Memory B cell (primary cell): Measurements from ENCODE around the gene LIMS1.

ENCODE experiments used
- ATAC-seq: fragments of 150-1000 bp; cut with Tn5 transposase; 2 replicates; pipeline ENCODE4 v1.10.0; 2021; ENCODE audit warnings: low read depth, mild to moderate bottlenecking, moderate library complexity
- DNase-seq, 2 donors: peaks; one replicate each; pipeline ENCODE4 v3.0.0; 2022; ENCODE audit warnings: low spot score in 2 of 2
- H3K27ac Mint-ChIP-seq: one replicate; pipeline ENCODE4 v1.8.0; 2022; ENCODE audit warnings: mild to moderate bottlenecking, moderate library complexity, mixed read lengths
- H3K27me3 Mint-ChIP-seq: one replicate; pipeline ENCODE4 v1.8.0; 2022; ENCODE audit warnings: mixed read lengths
- H3K36me3 Mint-ChIP-seq: one replicate; pipeline ENCODE4 v1.8.0; 2022; ENCODE audit warnings: mild to moderate bottlenecking, mixed read lengths
- H3K4me1 Mint-ChIP-seq: one replicate; pipeline ENCODE4 v1.8.0; 2022; ENCODE audit warnings: mixed read lengths
- H3K4me3 Mint-ChIP-seq: one replicate; pipeline ENCODE4 v1.8.0; 2022; ENCODE audit warnings: mild to moderate bottlenecking, moderate library complexity, mixed read lengths
- H3K9me3 Mint-ChIP-seq: one replicate; pipeline ENCODE4 v1.8.0; 2022; ENCODE audit warnings: mixed read lengths

LIMS1 gene

DNA sequence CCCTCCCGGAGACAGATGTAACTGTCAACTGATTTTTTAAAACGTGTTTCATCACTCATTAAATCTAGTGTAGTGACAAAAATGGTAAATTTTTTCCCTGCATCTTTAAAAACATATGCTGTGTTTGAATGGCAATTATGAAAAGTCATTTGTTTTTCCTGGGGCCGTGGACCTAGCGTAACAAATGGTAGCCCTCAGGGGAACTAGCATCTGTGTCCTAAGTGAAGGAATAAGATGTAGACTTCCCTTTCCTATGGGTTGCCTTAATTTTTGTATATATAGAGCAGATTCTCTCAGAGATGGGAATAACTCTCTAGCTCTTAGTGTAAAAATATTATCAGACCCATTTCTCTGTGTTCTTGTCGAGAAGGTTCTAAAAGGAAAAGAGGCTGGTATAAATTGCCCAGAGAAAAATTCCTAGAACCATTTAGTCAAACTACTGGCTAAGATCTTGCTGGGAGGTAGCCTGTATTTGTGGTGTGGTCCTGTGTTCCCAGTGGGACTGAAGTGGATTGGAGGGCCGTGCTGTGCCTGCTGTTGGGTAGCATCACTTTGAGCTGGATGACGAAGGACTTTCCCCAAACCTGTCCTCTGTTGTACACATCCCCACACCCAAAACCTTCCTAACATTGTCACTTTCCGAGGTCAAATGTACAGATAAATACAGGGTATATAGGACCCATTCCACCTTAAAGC, 85.8 kb downstream of the LIMS1 start:
- Mint-ChIP-seq H3K9me3 (no peaks in the 10 kb centered on the region), H3K27me3 (no peaks in the 10 kb centered on the region), H3K36me3 (no peaks in the 10 kb centered on the region), H3K27ac (peak overlapping the region; percentile 80), H3K4me1 (peaks cover 30% of the 10 kb centered on the region), H3K4me3 (peak overlapping the region; percentile 17)
- no peak for ATAC-seq
- DNase-seq: no peak

- peak overlapping the region; percentile 17 for H3K4me3 Mint-ChIP-seq
- ATAC-seq (no peak), DNase-seq (no peak)
- H3K36me3 Mint-ChIP-seq: no peaks in the 10 kb centered on the region
- peaks cover 27% of the 10 kb centered on the region for H3K4me1 Mint-ChIP-seq
- no peaks in the 10 kb centered on the region for H3K9me3 Mint-ChIP-seq
- H3K27me3 Mint-ChIP-seq: no peaks in the 10 kb centered on the region
- peak overlapping the region; percentile 80 for H3K27ac Mint-ChIP-seq
Measured at GRCh38 chr2:108620656-108621055, 86.4 kb downstream of the LIMS1 start.

DNA sequence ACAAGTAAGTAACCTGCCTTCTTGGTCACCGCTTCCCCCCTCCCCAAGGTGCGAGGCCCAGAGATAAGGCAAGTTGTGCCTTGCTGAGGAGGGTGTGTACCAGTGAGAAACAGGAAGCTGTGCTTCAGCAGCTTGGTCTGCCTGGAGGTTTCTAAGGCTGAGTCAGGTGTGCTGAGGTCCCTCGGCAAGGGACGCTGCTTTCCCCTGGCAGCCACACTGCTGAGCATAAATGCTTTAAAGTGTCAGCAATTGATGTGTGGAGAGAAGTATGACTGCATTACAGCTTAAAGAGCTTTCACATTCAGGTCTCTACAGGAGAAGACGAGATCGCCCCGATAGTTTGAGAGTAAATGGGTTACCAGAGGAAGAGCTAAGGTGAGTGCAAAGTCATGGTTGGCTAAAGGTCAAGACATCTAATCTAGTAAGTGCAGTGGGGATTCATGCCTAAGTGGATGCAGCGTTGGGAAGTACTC, 86.9 kb downstream of the LIMS1 start:
- Mint-ChIP-seq H3K36me3 (no peaks in the 10 kb centered on the region), H3K4me3 (peak overlapping the region; percentile 83), H3K4me1 (peaks cover 23% of the 10 kb centered on the region), H3K27me3 (no peaks in the 10 kb centered on the region), H3K9me3 (no peaks in the 10 kb centered on the region), H3K27ac (peak overlapping the region; percentile 80)
- DNase-seq (peak; percentile 54 to 55), ATAC-seq (peak; percentile 99)

DNA sequence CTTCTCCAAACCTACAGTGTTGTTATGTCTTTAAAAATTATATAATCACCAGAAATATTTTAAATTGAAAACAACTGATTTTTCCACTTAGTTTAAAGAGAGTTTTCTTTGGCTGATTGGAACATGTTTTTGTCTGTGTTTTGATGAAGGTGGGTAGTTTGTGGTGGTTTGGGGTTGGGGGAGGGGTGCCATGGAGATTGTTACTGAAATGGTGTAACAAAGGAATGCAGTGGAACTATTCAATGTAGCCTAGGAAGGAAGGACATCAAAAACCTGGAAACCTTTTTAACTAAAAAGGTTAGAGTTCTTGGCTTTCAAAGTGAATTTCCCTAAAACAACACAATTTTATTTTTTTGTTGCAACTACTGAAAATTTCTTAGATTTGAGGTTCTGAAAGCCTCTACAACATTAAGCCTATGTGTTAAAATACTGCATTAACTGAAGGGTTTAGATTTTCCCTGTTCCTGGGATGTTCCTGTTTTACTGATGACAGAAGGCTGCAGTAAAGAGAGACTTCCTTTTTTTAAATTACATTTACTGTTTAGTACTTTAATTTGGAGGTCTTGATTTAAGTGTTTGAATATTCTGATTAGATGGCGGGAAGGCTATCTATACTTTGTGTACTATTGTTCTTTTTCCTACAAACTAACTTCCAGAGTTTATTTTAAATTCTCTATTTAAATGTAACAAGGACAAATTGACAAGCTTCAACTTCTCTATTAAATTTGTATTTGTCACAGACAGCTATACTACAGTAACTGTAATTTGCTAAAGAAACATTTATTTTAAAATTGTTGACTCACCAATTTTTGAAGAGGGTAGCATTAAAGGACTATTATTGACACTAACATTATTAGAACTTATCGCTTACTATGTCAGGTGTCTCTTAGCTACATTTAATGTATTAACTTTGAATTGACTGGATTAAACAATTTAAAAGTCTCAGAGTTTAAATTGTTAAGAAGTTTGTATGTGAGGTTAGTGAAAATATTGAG, 87.7 kb downstream of the LIMS1 start:
- Mint-ChIP-seq H3K36me3 (no peaks in the 10 kb centered on the region), H3K9me3 (no peaks in the 10 kb centered on the region), H3K27ac (peak overlapping the region; percentile 80), H3K4me3 (no peak overlapping the region), H3K27me3 (no peaks in the 10 kb centered on the region), H3K4me1 (peaks cover 20% of the 10 kb centered on the region)
- no peak for DNase-seq
- ATAC-seq: no peak

GRCh38 chr2:108623616-108624015, 89.3 kb downstream of the LIMS1 start:
- DNase-seq: no peak
- H3K9me3 Mint-ChIP-seq: no peaks in the 10 kb centered on the region
- no peak overlapping the region for H3K4me3 Mint-ChIP-seq
- no peaks in the 10 kb centered on the region for H3K36me3 Mint-ChIP-seq
- no peak overlapping the region for H3K27ac Mint-ChIP-seq
- peaks cover 18% of the 10 kb centered on the region for H3K4me1 Mint-ChIP-seq
- H3K27me3 Mint-ChIP-seq: no peaks in the 10 kb centered on the region
- ATAC-seq: no peak

GRCh38 chr2:108625186-108625827, 91.0 kb downstream of the LIMS1 start:
- ATAC-seq (no peak), DNase-seq (no peak)
- H3K4me1 Mint-ChIP-seq: peaks cover 19% of the 10 kb centered on the region
- no peaks in the 10 kb centered on the region for H3K27me3 Mint-ChIP-seq
- no peaks in the 10 kb centered on the region for H3K36me3 Mint-ChIP-seq
- H3K4me3 Mint-ChIP-seq: no peak overlapping the region
- H3K9me3 Mint-ChIP-seq: no peaks in the 10 kb centered on the region
- peak overlapping the region; percentile 35 for H3K27ac Mint-ChIP-seq

DNA sequence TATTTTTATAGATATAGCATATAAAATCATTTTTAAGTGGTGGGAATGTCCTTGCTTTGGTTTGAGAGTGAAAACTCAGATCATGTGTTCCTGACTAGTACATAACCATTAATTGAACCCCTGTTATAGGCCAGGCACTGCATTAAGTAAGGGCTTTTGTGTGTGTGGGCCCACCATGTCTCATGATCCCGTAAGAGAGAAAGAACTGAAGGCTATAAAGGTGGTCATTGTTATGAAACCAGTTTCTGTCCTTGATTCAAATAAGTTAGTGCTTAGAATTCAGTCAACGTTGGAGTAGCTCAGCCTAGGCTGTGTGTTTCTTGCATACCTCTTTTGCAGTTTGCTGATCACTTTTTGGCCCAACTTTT, 91.5 kb downstream of the LIMS1 start:
- Mint-ChIP-seq H3K27ac (peak overlapping the region; percentile 35), H3K9me3 (no peaks in the 10 kb centered on the region), H3K27me3 (no peaks in the 10 kb centered on the region), H3K4me1 (peaks cover 16% of the 10 kb centered on the region), H3K4me3 (no peak overlapping the region), H3K36me3 (no peaks in the 10 kb centered on the region)
- DNase-seq (no peak), ATAC-seq (no peak)

DNA sequence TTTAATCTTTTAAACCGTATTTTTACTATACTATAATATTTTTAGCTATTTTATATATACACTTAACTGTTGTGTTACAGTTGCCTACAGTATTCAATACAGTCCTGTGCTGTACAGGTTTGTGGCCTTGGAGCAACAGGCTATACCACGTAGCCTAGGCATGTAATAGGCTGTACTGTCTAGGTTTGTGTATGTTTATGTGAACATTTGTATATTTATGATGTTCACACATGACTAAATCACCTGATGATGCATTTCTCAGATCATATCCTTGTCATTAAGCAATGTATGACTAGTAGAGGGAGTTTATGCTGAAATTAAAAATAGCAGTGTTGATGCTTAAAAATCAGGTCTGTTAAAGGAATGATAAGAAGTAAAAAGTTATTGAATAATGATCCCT, 92.7 kb downstream of the LIMS1 start:
- ATAC-seq (no peak), DNase-seq (no peak)
- Mint-ChIP-seq H3K36me3 (no peaks in the 10 kb centered on the region), H3K27me3 (no peaks in the 10 kb centered on the region), H3K9me3 (no peaks in the 10 kb centered on the region), H3K27ac (no peak overlapping the region), H3K4me1 (peaks cover 14% of the 10 kb centered on the region), H3K4me3 (no peak overlapping the region)

DNA sequence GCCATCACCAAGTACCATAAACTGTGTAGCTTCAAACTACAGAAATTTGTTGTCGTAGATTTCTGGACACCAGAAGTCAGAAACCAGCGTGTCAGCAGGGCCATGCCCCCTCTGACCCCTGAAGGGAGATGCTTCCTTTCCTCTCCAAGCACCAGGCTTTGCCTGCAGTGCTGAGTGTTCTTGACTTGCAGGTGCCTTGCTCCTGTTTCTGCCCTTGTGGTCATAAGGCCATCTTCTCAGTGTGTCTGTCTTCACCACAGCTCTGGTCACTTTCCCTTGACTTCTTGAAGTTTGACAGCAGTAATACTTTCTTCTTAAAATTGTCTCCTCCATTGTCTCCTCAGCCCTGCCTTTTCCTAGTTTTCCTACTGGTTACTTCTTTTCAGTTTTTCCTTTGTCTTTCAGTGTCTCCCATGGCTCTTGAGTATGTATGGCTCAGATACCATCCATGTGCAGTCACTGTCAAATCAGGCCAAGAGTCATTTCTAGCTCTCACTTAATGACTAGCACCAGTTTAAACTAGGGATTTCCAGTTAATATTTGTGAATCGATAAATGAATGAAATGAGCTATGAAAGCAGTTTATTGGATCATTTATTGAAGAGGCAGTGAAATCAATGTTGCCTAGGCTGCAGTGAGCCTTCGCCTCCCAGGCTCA, 93.8 kb downstream of the LIMS1 start:
- H3K36me3 Mint-ChIP-seq: no peaks in the 10 kb centered on the region
- peaks cover 22% of the 10 kb centered on the region for H3K4me1 Mint-ChIP-seq
- no peaks in the 10 kb centered on the region for H3K9me3 Mint-ChIP-seq
- ATAC-seq (no peak), DNase-seq (no peak)
- H3K27me3 Mint-ChIP-seq: no peaks in the 10 kb centered on the region
- no peak overlapping the region for H3K27ac Mint-ChIP-seq
- H3K4me3 Mint-ChIP-seq: no peak overlapping the region

GRCh38 chr2:108628936-108629335, 94.7 kb downstream of the LIMS1 start:
- ATAC-seq (no peak), DNase-seq (no peak)
- H3K36me3 Mint-ChIP-seq: no peaks in the 10 kb centered on the region
- H3K4me3 Mint-ChIP-seq: no peak overlapping the region
- H3K27ac Mint-ChIP-seq: peak overlapping the region; percentile 13
- H3K27me3 Mint-ChIP-seq: no peaks in the 10 kb centered on the region
- H3K9me3 Mint-ChIP-seq: no peaks in the 10 kb centered on the region
- H3K4me1 Mint-ChIP-seq: peaks cover 22% of the 10 kb centered on the region

DNA sequence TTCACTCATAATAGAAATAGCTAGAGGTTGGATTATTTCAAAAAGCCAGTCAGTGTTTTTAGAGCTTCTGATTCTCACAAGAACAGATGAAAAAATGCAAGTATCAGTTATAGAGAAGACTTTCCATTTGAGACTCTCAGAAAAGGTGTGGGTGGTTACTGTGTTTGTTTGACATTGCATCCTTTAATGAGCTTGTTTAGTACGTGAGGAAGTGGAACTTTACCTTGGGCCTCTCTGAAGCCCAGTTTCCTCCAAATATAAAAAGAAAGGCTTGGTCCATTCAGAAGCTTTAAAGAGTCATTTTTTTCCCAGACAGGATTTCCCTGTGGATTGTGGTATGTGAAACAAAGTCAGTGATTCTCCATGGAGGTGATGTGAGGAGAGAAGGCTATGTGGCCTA, 95.1 kb downstream of the LIMS1 start:
- H3K27me3 Mint-ChIP-seq: no peaks in the 10 kb centered on the region
- peaks cover 22% of the 10 kb centered on the region for H3K4me1 Mint-ChIP-seq

GRCh38 chr2:108630567-108631405, 96.5 kb downstream of the LIMS1 start:
- Mint-ChIP-seq H3K9me3 (no peaks in the 10 kb centered on the region), H3K27ac (no peak overlapping the region), H3K36me3 (no peaks in the 10 kb centered on the region), H3K4me1 (peaks cover 22% of the 10 kb centered on the region), H3K4me3 (no peak overlapping the region), H3K27me3 (no peaks in the 10 kb centered on the region)
- DNase-seq (no peak), ATAC-seq (no peak)

More for the DNA sequence above, 95.1 kb downstream of the LIMS1 start:
- peak overlapping the region; percentile 13 for H3K27ac Mint-ChIP-seq
- DNase-seq: no peak
- H3K4me3 Mint-ChIP-seq: no peak overlapping the region
- no peaks in the 10 kb centered on the region for H3K9me3 Mint-ChIP-seq
- ATAC-seq: peak; percentile 28
- no peaks in the 10 kb centered on the region for H3K36me3 Mint-ChIP-seq
